A673 (cell line): Measurements from ENCODE around the gene RAB7B. TPM values are rescaled to one million over a fixed set of nuclear protein-coding genes. Genes with fewer than 3 reads are reported as not detected.

ENCODE experiments used
- BruUV-seq: library from RNA; stranded (reverse); fragments of 400-500 nt; replicated peaks from 2 replicates; lab custom pipeline; 2021; lab: Mats Ljungman, UMichigan
- CTCF ChIA-PET: fragments of 300-600 bp; sonication (Branson Sonifier 250); formaldehyde crosslinking; loops from one replicate; lab custom pipeline; 2022; ENCODE audit warnings: antibody characterized with exemption; lab: Charles Lee
- POLR2A ChIA-PET: fragments of 300-600 bp; sonication (Branson Sonifier 250); formaldehyde crosslinking; loops from one replicate; lab custom pipeline; 2022; ENCODE audit warnings: antibody characterized with exemption; ENCODE audit not compliant: low non-redundant PET; lab: Charles Lee
- DNase-seq: peaks from one replicate; pipeline ENCODE4 v3.0.0-alpha.2; 2015; ENCODE audit warnings: low spot score
- H3K27ac ChIP-seq: fragments of 200-600 bp; sonication (generic); 2 replicates; pipeline ENCODE4 v1.5.1; 2016; ENCODE audit warnings: mixed run types, low read depth, mild to moderate bottlenecking, mixed read lengths, antibody characterized with exemption, low read length; ENCODE audit not compliant: poor library complexity, severe bottlenecking
- H3K27me3 ChIP-seq: fragments of 200-600 bp; sonication (generic); replicated peaks from 2 replicates; pipeline ENCODE4 v1.6.1; 2017; ENCODE audit warnings: mixed run types, low read depth, mild to moderate bottlenecking, mixed read lengths, antibody characterized with exemption, low read length; ENCODE audit not compliant: insufficient read depth, poor library complexity
- H3K36me3 ChIP-seq: fragments of 200-600 bp; sonication (generic); 2 replicates; pipeline ENCODE4 v1.6.1; 2016; ENCODE audit warnings: mixed run types, mild to moderate bottlenecking, mixed read lengths, antibody characterized with exemption, low read length; ENCODE audit not compliant: insufficient read depth, poor library complexity, severe bottlenecking
- H3K4me1 ChIP-seq: fragments of 200-600 bp; sonication (generic); 2 replicates; pipeline ENCODE4 v1.6.1; 2017; ENCODE audit warnings: mixed run types, mild to moderate bottlenecking, mixed read lengths, antibody characterized with exemption, low read length; ENCODE audit not compliant: insufficient read depth, poor library complexity, severe bottlenecking
- H3K4me3 ChIP-seq: fragments of 200-600 bp; sonication (generic); 2 replicates; pipeline ENCODE4 v1.5.1; 2016; ENCODE audit warnings: low read depth, mixed run types, mild to moderate bottlenecking, mixed read lengths, low read length; ENCODE audit not compliant: poor library complexity, severe bottlenecking
- H3K9me3 ChIP-seq: fragments of 200-600 bp; sonication (generic); 2 replicates; pipeline ENCODE4 v1.6.1; 2016; ENCODE audit warnings: mixed run types, low read depth, mild to moderate bottlenecking, mixed read lengths, antibody characterized with exemption, low read length; ENCODE audit not compliant: poor library complexity, severe bottlenecking
- EZH2 ChIP-seq: fragments of 200-600 bp; sonication (generic); IDR thresholded peaks from 2 replicates; pipeline ENCODE4 v1.6.1; 2017; ENCODE audit warnings: borderline replicate concordance, low read depth, mild to moderate bottlenecking, mixed read lengths, antibody characterized with exemption, low read length; ENCODE audit not compliant: poor library complexity, severe bottlenecking
- intact Hi-C: fragments of 100-400 bp; cut with micrococcal nuclease; formaldehyde crosslinking; loops from one replicate; pipeline ENCODE4 v1.10.0; 2022; ENCODE audit not compliant: unreplicated experiment
- total RNA-seq: library from RNA; stranded (reverse); gene quantifications from 2 replicates; pipeline ENCODE4 v1.2.3, GENCODE V29; 2021
- TF ChIP-seq, protein P1 (sequence below): fragments of 300-800, 200-600 bp; sonication (generic); conservative IDR thresholded peaks from 2 replicates; pipeline ENCODE4 v1.5.1; 2017; ENCODE audit warnings: low read depth, mild to moderate bottlenecking, antibody characterized with exemption, low read length, moderate library complexity, mixed read lengths

RAB7B gene
- total RNA-seq, 1 experiment from 2014 or later = 0.11 TPM

DNA sequence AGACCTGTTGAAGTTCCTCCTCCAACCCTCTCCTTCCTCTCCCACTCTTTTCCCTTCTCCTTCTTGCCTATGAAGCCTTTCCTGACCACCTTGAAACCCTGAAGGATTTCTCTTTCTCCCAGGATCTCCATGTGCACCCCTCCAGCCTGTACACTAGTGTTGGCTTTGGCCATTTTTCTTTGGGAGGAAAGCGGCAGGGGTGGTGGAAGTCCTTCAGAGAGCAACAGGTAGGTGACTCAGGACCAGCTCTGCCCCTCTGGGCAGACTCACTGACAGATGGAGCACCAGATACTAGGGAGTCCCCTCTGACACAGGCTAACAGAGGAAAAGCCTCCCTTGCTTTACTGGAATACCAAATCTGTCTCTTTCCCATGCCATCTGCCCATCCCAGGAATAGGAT is 64.5 kb downstream of the RAB7B start:
- no peak for TF ChIP-seq EZH2
- TF ChIP-seq, protein P1, sequence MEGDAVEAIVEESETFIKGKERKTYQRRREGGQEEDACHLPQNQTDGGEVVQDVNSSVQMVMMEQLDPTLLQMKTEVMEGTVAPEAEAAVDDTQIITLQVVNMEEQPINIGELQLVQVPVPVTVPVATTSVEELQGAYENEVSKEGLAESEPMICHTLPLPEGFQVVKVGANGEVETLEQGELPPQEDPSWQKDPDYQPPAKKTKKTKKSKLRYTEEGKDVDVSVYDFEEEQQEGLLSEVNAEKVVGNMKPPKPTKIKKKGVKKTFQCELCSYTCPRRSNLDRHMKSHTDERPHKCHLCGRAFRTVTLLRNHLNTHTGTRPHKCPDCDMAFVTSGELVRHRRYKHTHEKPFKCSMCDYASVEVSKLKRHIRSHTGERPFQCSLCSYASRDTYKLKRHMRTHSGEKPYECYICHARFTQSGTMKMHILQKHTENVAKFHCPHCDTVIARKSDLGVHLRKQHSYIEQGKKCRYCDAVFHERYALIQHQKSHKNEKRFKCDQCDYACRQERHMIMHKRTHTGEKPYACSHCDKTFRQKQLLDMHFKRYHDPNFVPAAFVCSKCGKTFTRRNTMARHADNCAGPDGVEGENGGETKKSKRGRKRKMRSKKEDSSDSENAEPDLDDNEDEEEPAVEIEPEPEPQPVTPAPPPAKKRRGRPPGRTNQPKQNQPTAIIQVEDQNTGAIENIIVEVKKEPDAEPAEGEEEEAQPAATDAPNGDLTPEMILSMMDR = no peak
- H3K9me3 ChIP-seq = no peaks in the 10 kb centered on the region
- no peak overlapping the region for H3K4me3 ChIP-seq
- no peaks in the 10 kb centered on the region for H3K4me1 ChIP-seq
- intact Hi-C loops = no loop called here
- no TSS peak for BruUV-seq
- POLR2A ChIA-PET = no interaction called here
- no peak for DNase-seq
- H3K27me3 ChIP-seq = peaks cover 6% of the 10 kb centered on the region
- CTCF ChIA-PET = interaction anchor here (1.1 kb wide), 1 partner anchor 39 kb away, joined by 3 read pairs; no protein-coding TSS in a partner anchor
- H3K36me3 ChIP-seq = no peaks in the 10 kb centered on the region
- H3K27ac ChIP-seq = no peak overlapping the region

DNA sequence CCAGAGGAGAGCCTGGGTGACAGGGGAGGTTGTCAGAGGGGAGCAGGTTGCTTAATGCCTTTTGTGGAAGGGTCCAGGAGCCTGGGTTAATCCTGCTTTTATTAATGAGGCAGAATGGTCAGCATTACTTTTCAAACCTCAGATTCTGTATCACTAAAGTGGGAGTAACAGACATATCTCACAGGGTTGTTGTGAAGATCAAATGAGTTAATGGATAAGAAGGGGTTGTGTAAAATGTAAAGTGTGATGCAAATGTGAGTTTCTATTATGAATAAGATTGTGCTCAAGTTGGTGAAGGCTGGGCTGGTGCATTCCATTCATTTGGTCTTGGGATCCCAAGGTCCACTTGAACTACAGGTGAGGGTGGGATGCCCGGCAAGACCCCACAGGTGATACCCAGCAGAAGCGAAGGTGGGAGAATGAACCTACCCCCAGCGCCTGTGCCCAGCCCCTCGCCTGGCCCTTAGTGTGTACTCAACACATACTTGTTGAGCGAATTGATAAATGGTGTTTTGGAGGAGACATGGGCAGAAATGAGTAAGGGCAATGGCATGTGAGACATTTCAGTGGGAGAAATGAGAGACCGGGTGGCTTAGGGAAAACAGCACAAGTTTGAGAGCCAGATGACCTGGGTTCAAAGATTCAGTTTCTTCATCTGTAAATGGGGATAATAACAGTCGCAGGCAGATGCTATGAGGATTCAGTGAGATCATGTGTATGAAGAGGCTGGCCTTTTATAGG is 66.2 kb downstream of the RAB7B start:
- POLR2A ChIA-PET = no interaction called here
- Histone ChIP-seq H3K36me3 (no peaks in the 10 kb centered on the region), H3K27me3 (no peaks in the 10 kb centered on the region), H3K27ac (no peak overlapping the region), H3K4me3 (no peak overlapping the region), H3K4me1 (no peaks in the 10 kb centered on the region), H3K9me3 (no peaks in the 10 kb centered on the region)
- TF ChIP-seq, protein P1 = no peak
- no peak for TF ChIP-seq EZH2
- DNase-seq = no peak
- CTCF ChIA-PET = no interaction called here
- intact Hi-C loops = no loop called here
- BruUV-seq = no TSS peak

DNA sequence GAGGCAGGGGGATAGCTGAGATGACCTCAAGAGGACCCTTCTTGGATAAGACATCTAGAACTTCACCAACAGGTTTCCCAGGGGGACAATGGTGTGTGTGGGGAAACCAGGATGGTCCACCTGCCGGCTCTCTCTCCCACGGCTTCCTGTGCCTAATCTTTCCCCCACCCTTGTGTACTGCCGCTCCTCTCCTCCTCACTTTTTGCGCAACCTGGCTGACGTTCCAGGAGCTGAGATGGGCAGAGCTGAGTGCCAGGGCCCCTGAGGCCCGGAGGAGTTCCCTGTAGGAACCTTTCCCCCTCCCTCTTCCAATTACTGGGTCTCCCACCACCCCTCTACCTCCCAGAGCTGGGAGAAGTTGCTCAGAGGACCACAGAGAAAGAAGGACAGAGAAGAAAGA is 66.9 kb downstream of the RAB7B start:
- no peak for TF ChIP-seq EZH2
- TF ChIP-seq, protein P1 = no peak
- Histone ChIP-seq H3K36me3 (no peaks in the 10 kb centered on the region), H3K9me3 (no peaks in the 10 kb centered on the region), H3K27ac (no peak overlapping the region), H3K4me1 (no peaks in the 10 kb centered on the region), H3K27me3 (no peaks in the 10 kb centered on the region), H3K4me3 (no peak overlapping the region)
- intact Hi-C loops = no loop called here
- CTCF ChIA-PET = no interaction called here
- no peak for DNase-seq
- BruUV-seq = no TSS peak
- POLR2A ChIA-PET = no interaction called here
